ENCODE results near the gene SP100.

Gene SP100

GRCh38 chr2:230570987-230571386 is 155.0 kb downstream of the SP100 start:
- Histone ChIP-seq H3K36me3 (no peaks in the 10 kb centered on the region), H3K4me1 (ENCODE audit: control insufficient read depth in 1 of 2, insufficient read depth in 1 of 2, low read depth in 1 of 2, low read length in 1 of 2) (no peaks in the 10 kb centered on the region), H3K4me3 (ENCODE audit: low read depth in 1 of 2, low read length in 1 of 2) (no peak overlapping the region), H3K9me3 (no peaks in the 10 kb centered on the region), H3K27me3 (no peaks in the 10 kb centered on the region), H3K27ac (no peak overlapping the region)
- TF ChIP-seq, protein P1, sequence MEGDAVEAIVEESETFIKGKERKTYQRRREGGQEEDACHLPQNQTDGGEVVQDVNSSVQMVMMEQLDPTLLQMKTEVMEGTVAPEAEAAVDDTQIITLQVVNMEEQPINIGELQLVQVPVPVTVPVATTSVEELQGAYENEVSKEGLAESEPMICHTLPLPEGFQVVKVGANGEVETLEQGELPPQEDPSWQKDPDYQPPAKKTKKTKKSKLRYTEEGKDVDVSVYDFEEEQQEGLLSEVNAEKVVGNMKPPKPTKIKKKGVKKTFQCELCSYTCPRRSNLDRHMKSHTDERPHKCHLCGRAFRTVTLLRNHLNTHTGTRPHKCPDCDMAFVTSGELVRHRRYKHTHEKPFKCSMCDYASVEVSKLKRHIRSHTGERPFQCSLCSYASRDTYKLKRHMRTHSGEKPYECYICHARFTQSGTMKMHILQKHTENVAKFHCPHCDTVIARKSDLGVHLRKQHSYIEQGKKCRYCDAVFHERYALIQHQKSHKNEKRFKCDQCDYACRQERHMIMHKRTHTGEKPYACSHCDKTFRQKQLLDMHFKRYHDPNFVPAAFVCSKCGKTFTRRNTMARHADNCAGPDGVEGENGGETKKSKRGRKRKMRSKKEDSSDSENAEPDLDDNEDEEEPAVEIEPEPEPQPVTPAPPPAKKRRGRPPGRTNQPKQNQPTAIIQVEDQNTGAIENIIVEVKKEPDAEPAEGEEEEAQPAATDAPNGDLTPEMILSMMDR (IDR thresholded peaks at IDR 0.05) = no peak

DNA sequence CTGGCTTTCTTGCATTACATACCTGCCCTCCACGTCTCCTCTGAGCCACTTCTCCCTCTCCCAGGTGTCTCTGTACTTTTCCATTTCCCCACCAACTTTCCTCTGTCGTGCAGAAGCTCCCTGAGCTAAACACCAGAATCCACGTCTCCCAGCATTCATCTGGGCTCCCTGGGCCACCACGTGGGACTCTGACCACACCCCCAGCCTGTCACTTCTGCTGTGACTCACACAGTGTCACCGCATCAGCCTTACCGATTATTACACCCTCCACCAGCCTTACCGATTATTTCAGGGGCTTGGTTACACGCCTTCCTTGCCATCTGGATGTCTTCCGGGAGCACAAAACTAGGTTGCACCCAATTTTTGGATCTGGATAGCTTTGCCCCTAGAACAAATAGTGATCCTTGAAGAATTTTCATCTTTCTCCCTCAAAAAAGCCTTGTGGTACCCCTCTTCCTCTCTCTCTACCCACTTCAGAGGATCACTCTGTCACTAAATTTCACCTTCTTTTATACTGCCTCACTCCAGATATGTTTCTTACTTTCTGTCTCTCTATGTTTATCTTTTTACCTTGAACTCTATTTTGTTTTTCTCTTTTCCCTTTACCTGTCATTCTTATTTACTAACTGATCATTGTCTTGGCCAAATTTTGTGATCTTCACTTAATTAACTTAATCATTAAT is 159.8 kb downstream of the SP100 start:
- Histone ChIP-seq H3K27ac (no peak overlapping the region), H3K9me3 (no peaks in the 10 kb centered on the region), H3K36me3 (no peaks in the 10 kb centered on the region), H3K4me1 (ENCODE audit: control insufficient read depth in 1 of 2, insufficient read depth in 1 of 2, low read depth in 1 of 2, low read length in 1 of 2) (no peaks in the 10 kb centered on the region), H3K27me3 (no peaks in the 10 kb centered on the region), H3K4me3 (ENCODE audit: low read depth in 1 of 2, low read length in 1 of 2) (no peak overlapping the region)
- TF ChIP-seq, protein P1 (IDR thresholded peaks at IDR 0.05) = no peak

GRCh38 chr2:230577114-230577513 is 161.1 kb downstream of the SP100 start:
- Histone ChIP-seq H3K36me3 (no peaks in the 10 kb centered on the region), H3K4me3 (ENCODE audit: low read depth in 1 of 2, low read length in 1 of 2) (no peak overlapping the region), H3K27me3 (no peaks in the 10 kb centered on the region), H3K4me1 (ENCODE audit: control insufficient read depth in 1 of 2, insufficient read depth in 1 of 2, low read depth in 1 of 2, low read length in 1 of 2) (no peaks in the 10 kb centered on the region), H3K27ac (no peak overlapping the region), H3K9me3 (no peaks in the 10 kb centered on the region)
- TF ChIP-seq, protein P1 (IDR thresholded peaks at IDR 0.05) = no peak

DNA sequence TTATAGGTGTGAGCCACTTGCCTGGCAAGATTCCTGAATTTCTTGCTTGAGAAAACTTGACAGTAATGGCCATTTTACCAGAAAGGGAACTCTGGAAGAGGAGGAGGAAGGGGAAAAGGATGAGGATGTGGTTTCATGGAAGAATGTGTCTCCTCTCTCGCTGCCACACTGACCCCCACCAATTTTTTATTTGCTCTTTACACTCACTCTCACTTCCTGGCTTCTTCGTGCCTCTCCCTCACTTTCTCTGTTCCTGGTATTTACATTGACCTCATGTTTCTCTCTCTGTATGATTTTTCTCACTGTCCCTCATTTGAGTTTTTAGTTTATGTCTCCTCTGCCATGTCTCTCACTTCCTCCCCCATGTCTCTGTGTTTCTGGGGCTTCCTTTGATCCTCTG is 162.1 kb downstream of the SP100 start:
- no peaks in the 10 kb centered on the region for H3K27me3 ChIP-seq

DNA sequence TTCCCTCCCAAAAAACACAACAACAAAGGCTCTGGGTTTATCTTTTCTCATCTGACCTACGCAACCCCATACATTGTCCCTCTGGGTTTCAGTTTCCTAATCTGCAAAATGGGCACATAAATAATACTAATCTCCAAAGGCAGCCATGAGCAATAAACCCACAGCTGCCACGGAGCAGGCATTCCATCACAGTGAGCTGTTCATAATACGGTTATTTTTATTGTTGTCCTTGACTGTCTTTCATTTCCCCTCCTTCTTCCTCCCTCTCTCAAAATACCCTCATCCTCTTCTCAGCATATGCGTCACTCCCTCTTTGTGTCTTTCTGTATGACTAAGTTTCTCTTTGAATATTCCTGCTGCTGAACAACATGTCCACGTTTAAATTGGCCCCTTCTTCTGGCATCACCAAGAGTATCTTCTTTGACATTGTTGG is 166.9 kb downstream of the SP100 start:
- Histone ChIP-seq H3K4me3 (ENCODE audit: low read depth in 1 of 2, low read length in 1 of 2) (no peak overlapping the region), H3K27me3 (no peaks in the 10 kb centered on the region), H3K4me1 (ENCODE audit: control insufficient read depth in 1 of 2, insufficient read depth in 1 of 2, low read depth in 1 of 2, low read length in 1 of 2) (no peaks in the 10 kb centered on the region), H3K27ac (no peak overlapping the region), H3K36me3 (no peaks in the 10 kb centered on the region), H3K9me3 (no peaks in the 10 kb centered on the region)
- TF ChIP-seq, protein P1 (IDR thresholded peaks at IDR 0.05) = no peak

More for the DNA sequence above, 162.1 kb downstream of the SP100 start:
- Histone ChIP-seq H3K27ac (no peak overlapping the region), H3K4me3 (ENCODE audit: low read depth in 1 of 2, low read length in 1 of 2) (no peak overlapping the region), H3K9me3 (no peaks in the 10 kb centered on the region), H3K36me3 (no peaks in the 10 kb centered on the region), H3K4me1 (ENCODE audit: control insufficient read depth in 1 of 2, insufficient read depth in 1 of 2, low read depth in 1 of 2, low read length in 1 of 2) (no peaks in the 10 kb centered on the region)
- TF ChIP-seq, protein P1 (IDR thresholded peaks at IDR 0.05) = no peak
